NOMO-1 treated with dmso at 0.1 percent for 144 hours (cell line): ENCODE results near the gene TIFAB.
A peak's percentile ranks its signal among the peaks of the same experiment; 100 is the strongest.

Experiments
- DNase-seq: peaks from one replicate; lab custom pipeline; 2025; ENCODE audit not compliant: unreplicated experiment; lab: John Stamatoyannopoulos, UW

TIFAB gene

DNA sequence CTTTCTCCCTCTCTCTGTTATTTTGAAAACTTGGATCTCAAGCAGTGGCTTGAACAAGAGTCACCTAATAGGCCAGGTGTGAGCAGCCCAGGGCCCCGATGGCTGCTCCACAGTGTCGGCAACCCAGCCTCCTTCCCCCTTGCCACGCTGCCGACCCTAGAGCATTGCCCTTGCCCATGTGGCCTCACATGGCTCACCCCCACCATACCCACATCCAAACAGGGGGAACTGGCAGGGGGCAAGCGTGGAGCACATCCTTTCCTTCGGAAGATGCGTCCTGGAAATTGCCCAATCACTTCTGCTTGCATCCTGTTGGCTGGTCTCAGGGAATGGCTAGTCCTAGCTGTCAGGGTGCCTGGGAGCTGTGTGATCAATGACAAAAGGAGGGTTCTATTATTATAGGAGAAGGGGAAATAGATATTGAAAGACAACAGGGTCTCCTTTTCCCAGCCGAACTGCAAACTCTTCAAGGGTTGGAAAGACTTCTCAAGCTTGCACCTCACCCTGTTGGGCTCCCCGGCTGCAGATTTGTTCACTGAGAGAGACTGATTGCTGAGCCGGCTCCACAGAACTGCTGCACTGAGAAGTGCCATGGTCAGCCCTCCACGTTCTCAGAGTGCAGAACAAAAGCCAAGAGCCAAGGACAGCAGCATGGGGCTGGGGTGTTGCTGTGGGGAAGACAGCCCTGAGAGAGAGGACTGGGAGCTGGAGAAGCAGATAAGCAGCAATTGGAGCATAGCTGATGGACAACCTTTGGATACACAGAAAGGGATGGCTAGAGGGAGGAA lies 8.3 kb upstream of the TIFAB start:
- no peak for DNase-seq

DNA sequence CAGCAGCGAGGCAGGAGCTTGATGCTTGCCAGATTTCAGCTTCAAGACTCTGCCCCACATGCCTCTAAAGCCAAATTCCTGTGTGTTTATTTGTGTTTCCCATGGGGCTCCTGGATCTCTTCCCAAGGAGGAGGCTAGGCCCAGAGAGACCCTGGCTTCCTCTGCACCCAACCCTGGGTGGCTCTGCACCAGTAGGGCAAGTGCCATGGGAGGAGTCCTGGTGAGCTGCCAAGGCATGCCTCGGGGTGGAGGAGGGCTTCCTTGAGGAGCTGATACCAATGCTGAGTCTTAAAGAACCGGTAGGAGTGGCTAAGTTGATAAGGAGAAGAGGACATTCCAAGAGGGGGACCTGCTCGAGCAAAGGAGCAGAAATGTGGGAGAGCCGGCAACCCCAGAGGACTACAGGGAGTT lies 6.8 kb upstream of the TIFAB start:
- DNase-seq, result no peak

DNA sequence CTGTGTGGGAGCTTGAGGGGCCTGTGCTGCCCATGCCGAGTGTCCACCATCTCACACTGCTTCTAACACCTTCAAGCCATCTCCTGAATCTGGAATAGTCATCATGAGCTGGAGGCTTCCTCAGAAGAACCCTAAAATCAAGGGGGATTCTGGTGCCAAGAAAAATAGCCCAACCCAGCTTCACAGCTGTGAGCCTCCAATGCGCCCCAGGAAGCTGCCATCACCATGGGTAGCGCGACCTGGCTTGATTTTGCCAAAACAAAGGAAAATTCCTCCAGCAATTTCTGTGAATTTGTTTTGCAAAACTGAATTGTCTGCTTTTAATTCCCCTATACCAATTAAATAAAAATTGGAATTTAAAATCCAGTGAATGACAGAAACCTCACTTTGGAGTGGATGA lies 6.2 kb upstream of the TIFAB start:
- DNase-seq, result no peak

DNA sequence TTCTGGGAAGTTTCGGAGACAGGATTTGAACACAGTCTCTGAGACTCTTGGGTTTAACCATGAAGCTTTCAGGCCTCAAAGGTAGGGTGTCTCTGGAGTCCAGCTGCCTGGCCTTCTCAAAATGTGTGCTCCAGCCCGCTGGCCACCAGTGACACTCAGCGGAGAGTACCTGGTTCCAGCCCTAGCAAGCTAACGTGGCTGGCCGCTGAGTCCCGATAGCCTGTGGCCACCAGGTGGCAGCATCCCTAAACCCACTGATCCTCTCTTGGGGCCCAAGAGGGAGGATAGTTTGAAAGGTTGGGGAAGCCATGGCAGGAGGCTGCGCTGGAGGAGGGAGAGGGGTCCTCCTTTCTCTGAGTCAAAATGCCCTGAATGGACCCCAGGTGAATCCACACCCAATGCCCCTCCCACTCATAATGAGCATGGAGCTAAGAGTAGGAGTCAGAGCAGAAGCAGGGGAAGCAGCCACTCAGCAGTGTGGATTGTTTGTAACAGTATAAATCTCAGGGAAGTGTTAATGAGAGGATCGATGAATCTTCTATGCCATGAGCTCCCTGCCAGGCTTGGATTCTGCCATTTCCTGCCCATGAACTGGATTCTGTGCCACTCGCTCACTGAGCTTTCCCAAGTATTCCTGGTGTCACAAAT lies 5.4 kb upstream of the TIFAB start:
- DNase-seq, result peak; percentile 42

DNA sequence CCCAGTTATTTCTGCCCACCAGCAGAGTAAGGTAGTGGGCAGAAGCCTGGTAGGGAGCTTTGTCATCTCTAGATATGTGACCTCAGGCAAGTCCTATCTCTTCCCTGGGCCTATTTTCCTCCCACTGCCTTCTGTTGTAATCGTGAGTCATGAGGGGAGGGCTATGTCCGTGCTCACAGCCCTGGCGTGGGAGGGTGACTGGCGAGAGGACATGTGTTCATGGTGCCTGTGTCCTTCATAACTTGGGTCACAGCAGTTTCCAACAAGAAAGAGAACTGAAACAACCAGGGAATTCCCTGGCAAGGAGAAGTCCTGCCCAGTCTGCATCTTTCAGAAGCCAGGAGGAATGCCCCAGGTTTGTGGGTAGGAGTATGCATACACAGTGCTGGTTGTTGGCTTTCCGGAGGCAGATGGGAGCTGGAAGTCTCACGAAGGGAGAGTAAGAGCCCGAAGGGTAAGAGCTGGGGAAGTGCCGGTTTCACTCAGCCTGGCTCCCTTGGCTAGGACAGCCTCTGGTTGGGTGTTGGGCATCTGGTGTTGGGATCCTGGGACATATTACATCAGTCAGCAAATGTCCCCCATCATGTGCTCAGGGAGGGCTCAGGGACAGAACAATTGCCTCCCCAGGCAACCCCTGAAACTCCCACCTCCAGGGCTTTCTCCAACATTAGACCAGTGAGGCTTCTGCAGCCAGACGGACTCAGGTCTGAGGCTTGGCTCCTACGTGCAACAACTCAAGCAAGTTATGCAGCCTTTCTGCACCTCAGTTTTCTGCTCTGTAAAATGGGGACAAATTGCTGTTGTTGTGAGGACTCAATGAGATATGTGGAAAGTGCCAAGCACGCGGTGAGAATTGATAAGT lies 4.3 kb upstream of the TIFAB start:
- DNase-seq, result peak; percentile 84

DNA sequence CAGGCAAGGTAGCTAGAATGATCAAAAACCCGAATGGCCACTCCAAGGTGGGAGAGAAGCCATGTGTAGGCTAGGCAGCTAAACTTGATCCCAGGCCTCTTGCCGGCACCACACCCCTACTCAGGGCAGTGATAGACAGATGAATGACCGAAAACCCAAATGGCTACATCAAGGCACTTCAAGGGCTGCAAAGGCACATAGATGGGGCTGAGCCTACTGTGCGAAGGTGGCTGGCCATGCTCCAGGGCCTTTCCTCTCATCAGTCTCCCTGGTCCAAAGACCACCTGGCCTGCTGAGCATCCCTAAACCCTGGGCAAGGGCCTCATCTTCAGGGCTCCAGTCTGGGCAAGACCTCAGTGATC lies 3.7 kb upstream of the TIFAB start:
- DNase-seq, result no peak

DNA sequence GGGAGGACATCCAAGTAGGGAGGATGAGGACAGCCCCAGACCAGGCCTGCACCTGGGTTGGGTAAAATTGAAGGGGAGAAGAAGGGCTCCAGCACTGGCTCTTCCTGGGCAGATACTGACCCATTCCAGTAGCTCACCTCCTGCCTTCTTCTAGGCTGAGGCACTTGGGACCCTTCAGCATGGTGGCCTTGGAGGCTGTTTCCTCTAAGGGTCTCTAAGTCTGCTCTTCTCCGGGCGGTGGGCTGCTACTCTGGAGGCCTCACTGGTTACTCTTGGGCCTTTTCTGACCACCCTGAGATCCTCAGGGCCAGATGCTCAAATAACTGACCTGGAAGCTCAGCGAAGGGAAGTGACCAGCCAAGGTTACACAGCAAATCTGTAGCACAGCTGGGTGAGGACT lies 2.8 kb upstream of the TIFAB start:
- DNase-seq, result no peak

DNA sequence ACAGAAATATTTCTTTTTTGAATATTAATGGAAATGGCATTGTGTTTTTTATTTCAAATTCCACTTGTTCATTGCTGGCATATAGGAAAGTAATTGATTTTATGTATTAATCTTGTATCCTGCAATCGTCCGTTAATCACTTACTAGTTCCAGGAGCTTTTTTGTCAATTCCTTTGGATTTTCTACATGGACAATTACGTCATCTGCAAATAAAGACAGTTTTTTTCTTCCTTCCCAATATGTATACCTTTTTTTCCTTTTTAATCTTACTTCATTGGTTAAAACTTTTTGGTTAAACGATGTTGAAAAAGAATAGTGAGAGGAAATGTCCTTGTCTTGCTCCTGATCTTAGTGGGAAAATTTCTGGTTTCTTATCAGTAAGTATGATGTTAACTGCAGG lies 1.5 kb upstream of the TIFAB start:
- no peak for DNase-seq

DNA sequence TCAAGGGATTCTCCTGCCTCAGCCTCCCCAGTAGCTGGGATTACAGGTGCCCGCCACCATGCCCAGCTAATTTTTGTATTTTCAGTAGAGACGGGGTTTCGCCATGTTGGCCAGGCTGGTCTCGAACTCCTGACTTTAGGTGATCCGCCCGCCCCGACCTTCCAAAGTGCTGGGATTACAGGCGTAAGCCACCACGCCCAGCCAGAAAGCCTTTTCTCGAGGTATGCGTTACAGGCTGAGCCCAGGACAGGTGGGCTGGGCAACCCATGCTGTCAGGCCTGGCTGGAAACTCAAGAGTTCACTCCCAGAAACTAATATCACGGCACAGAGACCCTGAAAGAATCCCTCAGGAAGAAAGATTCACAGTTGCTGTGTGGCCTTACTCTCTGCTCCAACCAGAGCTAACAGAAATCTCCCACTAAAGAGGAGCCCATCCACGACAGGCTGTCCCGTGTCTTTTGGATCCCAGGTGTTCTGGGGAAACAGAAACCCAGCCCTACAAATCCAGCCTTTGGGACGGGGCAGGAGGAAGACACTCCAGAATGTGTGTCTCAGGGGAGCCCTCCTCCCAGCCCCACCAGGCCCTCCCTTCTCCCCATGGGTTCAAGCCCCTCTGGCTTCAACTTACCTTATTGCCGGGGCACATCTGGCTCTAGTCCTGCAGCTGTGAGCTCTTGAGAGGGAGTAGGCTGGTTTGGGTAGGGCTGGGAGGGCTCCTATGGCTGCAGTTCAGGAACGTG lies 400 bp downstream of the TIFAB start:
- DNase-seq, result no peak

DNA sequence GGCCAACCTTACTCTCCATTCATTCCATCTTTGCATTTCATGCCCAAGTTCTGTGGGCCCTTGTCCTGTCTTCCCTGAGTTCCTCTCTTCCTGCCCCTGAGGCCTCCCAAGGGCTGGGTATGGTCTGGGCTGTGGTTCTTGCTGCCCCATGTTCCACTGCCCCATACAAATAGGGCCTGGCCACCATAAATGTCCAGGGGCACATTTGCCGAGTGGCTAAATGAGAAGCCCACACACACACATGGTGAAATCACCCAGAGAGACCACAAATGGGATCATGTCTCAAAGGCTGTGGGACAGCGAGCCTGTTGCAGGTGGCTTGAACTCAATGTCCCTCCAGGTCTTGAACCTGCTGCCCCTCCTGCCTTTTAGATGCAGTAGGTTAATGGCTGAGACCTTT lies 1.2 kb downstream of the TIFAB start:
- no peak for DNase-seq

DNA sequence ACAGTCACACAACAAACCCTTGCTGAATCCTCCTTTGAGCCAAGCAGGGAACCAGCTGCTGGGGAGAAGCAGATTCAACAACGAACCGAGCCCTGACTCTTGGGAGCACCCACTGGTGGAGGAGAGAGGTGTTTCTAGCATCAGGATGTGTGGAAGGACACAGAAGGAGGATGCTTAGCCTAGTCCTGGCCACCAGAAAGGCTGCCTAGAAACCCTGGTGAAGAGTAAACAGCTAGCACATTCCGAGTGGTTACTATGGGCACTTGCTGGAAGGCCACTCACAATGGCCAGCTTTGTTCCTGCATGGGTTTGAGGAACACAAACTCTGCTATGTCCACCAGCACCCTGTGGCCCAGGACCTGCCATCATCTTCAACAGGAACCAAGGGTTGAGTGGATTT lies 1.8 kb downstream of the TIFAB start:
- no peak for DNase-seq

DNA sequence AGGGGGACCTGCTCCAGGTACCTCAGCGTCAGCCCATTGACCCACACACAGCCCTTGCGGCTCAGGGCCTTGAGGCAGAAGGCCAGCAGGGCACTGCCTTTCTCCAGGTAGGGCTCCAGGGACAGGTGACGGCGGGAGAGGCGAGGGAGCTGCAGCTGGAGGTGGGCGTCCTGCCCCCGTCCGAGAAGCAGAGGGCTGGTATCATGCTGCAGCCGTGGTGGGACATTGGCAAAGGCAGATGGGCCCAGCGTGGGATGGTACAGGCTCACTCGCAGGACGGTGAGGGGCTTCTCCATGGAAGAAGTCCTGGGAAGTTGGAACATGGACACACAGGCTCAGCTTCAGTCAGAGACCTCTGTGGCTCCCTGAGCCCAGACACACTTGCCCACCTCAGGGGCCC lies 2.5 kb downstream of the TIFAB start:
- no peak for DNase-seq

DNA sequence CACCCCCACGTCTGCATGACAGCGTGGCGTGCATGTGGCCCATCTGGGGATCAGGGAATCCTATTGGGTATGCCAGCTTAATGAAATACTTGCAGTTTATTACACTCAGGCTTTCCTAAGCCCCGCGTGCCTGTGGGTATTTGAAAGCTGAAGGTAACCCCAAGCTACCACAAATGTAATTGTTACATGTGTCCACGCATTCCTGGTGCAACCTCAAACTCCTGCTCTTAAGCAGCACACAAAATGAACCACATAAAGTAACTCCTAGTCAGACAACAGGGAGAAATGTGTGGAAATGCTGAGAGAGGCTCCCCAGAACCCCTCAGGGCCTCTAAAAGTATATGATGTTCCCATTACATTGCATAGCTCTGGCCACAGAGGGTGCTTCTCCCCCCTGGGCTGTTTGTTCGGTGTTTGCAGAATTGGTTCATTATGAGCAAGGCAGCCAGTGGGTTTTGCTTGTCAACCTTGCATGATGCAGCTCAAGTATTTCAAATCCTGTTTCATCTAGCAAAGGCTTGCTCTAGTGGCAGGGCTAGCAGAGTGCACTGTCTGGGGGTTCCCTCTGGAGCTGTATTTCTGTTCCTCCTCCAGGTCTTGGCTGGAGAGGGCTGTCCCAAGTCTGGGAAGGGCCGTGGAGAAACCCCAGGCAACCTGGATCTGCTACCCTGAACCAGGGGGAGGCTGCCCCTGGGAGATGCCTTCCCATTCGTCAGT lies 3.2 kb downstream of the TIFAB start:
- DNase-seq, result no peak

DNA sequence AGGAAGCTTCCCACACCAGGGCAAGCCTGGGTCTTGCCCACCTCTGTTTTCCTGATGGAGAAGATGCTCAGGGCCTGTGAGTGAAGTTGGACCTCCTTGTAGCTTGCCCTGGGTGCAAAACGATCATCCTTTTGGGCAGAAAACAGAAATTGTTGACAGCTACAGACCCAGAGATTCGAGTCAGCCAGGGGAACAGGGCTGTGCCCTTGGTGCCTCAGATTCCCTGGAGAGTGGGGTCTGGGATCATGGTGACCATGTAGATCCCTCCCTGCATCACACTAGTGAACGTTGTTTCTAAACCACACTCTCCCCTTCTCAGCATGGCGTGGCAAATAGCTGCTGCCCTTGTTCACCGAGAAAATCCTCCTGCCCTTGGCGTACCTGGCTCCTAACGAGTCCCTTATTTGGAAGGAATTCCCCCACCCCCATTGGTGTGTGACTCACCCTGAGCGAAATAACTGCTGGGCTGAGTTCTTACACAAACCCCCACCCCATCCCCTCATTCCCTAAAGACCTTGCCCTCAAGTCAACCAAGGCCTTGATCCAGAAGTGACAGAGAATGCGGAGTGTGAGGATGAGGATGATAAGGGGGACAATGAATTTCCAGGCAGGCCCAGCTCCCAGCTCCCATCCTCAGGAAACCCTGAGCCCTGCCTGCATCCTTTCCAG lies 3.9 kb downstream of the TIFAB start:
- no peak for DNase-seq

DNA sequence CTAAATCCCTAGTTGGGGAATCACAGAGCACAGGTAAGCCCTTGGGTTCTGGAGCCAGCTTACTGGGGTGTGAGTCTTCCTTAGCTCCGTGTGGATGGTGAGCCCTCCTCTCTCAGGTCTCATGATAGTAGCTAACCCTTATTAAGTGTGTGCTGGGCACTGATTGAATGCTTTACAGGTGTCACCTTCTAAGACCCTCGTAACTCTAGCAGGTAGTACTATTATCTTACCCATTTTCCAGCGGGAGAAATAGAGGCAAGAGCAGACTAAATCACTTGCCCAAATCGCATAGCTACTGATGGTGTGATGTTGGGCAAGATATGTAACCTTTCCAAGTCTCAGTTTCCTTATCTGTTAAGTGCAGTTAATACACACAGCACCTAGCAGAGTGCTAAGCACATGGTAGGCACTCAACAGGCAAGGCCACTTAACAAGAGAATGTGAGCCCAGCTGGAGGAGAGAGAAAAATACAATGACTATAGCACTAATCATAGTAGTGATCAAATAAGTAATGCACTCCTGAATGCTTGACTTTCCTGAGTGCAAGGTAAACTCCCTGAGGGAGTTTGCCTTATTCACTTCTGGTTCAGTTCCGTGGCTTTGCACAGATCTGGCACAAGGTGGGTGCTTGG lies 4.7 kb downstream of the TIFAB start, which contains the start of gene DCANP1:
Gene DCANP1, minus strand, starts transcription at position 51 of the 632 bp plus-strand sequence. CDS start 240 bp downstream, outside the sequence.
- no peak for DNase-seq

DNA sequence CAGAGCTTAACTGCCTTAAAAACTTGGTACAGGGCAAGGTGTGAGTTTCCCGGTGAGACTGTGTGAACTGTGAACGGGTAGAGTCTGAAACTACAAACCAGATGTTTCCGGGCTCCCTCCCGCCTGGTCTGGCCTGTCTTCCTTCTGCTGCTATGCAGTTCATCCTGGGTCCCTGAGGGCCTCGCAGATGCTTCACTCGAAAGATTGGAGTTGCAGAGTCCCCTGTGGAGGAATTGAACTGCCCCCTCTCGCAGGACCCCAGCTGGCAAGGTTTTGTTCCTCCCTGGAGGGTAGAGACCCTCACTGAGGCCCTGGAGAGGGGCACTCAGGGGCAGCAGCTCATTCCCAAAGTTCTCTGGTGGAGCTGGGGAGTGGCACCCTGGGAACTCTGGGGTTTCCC lies 5.5 kb downstream of the TIFAB start:
- no peak for DNase-seq

DNA sequence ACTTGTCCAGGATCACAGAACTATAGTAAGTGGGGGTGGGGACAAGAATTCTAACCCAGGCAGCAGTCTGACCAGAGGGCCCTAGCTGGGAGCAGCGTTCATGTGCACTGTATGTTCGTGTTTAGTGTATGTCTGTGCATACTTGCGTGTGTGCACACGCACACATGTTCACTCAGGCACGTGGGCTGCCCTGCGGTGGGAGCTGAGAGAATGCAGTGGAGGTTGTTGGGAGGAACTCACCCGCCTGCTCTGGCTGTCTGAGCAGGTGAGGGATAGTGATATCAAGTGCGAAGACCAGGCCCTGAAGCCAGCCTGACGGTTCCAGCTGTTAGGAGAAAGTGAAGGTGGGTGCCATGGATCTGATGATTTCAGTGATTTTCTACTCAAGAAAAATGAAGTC lies 5.9 kb downstream of the TIFAB start:
- DNase-seq, result no peak

DNA sequence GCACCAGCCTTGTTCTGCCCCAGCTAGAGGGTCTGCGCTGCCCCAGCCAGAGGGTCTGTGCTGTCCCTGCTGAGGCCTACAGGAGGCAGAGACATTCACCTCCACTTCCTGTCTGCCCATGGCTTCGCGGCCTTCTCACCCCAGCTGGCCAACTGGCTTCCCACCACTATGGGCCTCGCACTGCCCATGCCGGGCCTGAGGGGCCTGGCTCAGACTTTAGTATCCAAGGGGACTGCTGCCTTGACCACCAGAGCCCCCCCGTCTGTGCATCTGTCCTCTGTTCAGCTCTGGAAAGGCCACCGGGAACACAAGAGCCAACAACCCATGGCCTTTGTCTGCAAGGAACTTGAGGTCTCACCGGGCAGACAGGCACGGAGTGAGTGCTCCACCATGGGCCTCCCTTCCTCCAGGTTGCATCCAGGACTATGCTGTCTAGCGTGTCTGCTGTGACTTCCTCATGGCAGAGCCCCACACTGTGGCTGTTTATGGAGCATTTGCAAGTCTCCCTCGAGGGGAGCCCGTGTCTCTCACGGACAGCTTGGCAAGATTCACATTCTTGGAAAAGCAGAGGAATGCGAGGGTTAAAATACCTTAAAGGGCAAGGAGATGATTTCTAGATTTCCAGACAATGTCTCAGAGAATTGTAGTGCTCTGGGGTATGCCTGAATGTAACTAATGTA lies 6.7 kb downstream of the TIFAB start:
- no peak for DNase-seq

DNA sequence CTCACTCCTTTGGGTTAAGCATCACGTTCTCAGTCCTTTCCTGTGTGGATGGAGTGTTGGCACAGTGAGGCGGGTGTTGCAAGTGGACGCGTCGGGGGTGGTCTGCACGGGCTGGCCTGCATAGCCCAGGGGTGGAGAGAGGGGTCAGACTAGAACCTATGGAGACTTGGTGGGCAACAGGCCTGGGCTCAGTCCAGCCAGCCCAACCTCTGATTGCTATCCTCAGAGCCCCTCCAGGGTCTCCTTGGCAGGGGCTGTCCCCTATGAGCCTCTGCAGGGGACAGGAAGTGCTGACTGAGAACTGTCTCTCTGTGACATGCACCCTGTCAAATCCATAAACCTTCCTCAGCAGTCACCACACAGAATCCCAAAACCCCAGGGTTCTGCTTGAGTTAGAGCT lies 7.3 kb downstream of the TIFAB start:
- DNase-seq, result no peak
